Lower lobe of right lung (tissue), 2 donors: ENCODE results near the gene APBB1. TPM values are rescaled to one million over a fixed set of nuclear protein-coding genes. Genes with fewer than 3 reads are reported as not detected.
A peak's percentile ranks its signal among the peaks of the same experiment; 100 is the strongest.

Experiments
- ATAC-seq, 2 donors: fragments of 200-7000 bp; cut with Tn5 transposase; one replicate each; pipeline ENCODE4 v1.9.1; 2020 to 2022; ENCODE audit warnings: mild to moderate bottlenecking in 2 of 2, moderate library complexity in 2 of 2
- DNase-seq: peaks from one replicate; pipeline ENCODE4 v3.0.0-alpha.2; 2020
- H3K27ac ChIP-seq: fragments of 200-600 bp; one replicate; pipeline ENCODE4 v1.8.0; 2022
- H3K27me3 ChIP-seq: fragments of 200-600 bp; one replicate; pipeline ENCODE4 v1.8.0; 2022; ENCODE audit warnings: low read depth
- H3K36me3 ChIP-seq: fragments of 200-600 bp; one replicate; pipeline ENCODE4 v1.8.0; 2022; ENCODE audit warnings: mild to moderate bottlenecking
- H3K4me1 ChIP-seq: fragments of 200-600 bp; one replicate; pipeline ENCODE4 v1.8.0; 2022
- H3K4me3 ChIP-seq: fragments of 200-600 bp; one replicate; pipeline ENCODE4 v1.8.0; 2022; ENCODE audit warnings: mild to moderate bottlenecking
- H3K9me3 ChIP-seq: fragments of 200-600 bp; one replicate; pipeline ENCODE4 v1.8.0; 2022
- CTCF ChIP-seq: fragments of 200-600 bp; IDR thresholded peaks from one replicate; pipeline ENCODE4 v1.8.0; 2022; ENCODE audit warnings: antibody characterized with exemption, mild to moderate bottlenecking
- intact Hi-C: fragments of 100-400 bp; cut with DNase I; formaldehyde crosslinking; loops from one replicate; pipeline ENCODE4 v1.11.0; 2022
- total RNA-seq: library from RNA; stranded (reverse); fragmentation: NEBNext Ultra II Directional; extraction: Animal tissue kit (Norgen Biotek cat#: 25700); gene quantifications from one replicate; pipeline ENCODE4 v1.2.1, GENCODE V29; 2021
- donor health status: DM: no; HTN: yes; CAD: no; lungs with severe emphysema.

APBB1 gene
- total RNA-seq, 1 donor from 2014 or later, result 37.2 TPM

- intact Hi-C loops, result loop anchor here (5.0 kb wide), 1 partner anchor 65 kb away; no protein-coding TSS in a partner anchor
- H3K4me3 ChIP-seq, result no peak overlapping the region
- no peak for DNase-seq
- no peaks in the 10 kb centered on the region for H3K27me3 ChIP-seq
- peaks cover 16% of the 10 kb centered on the region for H3K4me1 ChIP-seq
- no peak for TF ChIP-seq CTCF
- peaks cover 2% of the 10 kb centered on the region for H3K36me3 ChIP-seq
- no peak for ATAC-seq
- H3K9me3 ChIP-seq, result no peaks in the 10 kb centered on the region
- H3K27ac ChIP-seq, result no peak overlapping the region
Observed at GRCh38 chr11:6442441-6442840, 23.5 kb upstream of the APBB1 start.

- no peak for ATAC-seq
- H3K4me3 ChIP-seq, result no peak within 1 kb of the TSS
- no peaks in the 10 kb centered on the region for H3K36me3 ChIP-seq
- no peak for TF ChIP-seq CTCF
- intact Hi-C loops, result loop anchor here (5.0 kb wide), 1 partner anchor 64 kb away; no protein-coding TSS in a partner anchor
- H3K9me3 ChIP-seq, result no peaks in the 10 kb centered on the region
- no peak within 1 kb of the TSS for H3K27ac ChIP-seq
- DNase-seq, result no peak
- H3K4me1 ChIP-seq, result peaks cover 16% of the 10 kb centered on the region
- no peaks in the 10 kb centered on the region for H3K27me3 ChIP-seq
Observed at GRCh38 chr11:6440906-6441358, 22.0 kb upstream of the APBB1 start, which contains the start of gene HPX. Gene HPX, minus strand, starts transcription at chr11:6440987. Its CDS starts 24 bp downstream, at chr11:6440963.

- no peak overlapping the region for H3K4me3 ChIP-seq
- DNase-seq (no peak), ATAC-seq (peak; percentile 48 to 70)
- no peaks in the 10 kb centered on the region for H3K9me3 ChIP-seq
- H3K27me3 ChIP-seq, result no peaks in the 10 kb centered on the region
- intact Hi-C loops, result no loop called here
- no peaks in the 10 kb centered on the region for H3K36me3 ChIP-seq
- H3K4me1 ChIP-seq, result peaks cover 16% of the 10 kb centered on the region
- peak; percentile 66 for TF ChIP-seq CTCF
- H3K27ac ChIP-seq, result no peak overlapping the region
Observed at GRCh38 chr11:6438979-6439571, 20.2 kb upstream of the APBB1 start.

- ATAC-seq, result peak; percentile 43 to 54
- TF ChIP-seq CTCF, result no peak
- Histone ChIP-seq H3K27ac (no peak overlapping the region), H3K4me3 (no peak overlapping the region), H3K36me3 (no peaks in the 10 kb centered on the region), H3K9me3 (no peaks in the 10 kb centered on the region), H3K4me1 (peaks cover 16% of the 10 kb centered on the region), H3K27me3 (no peaks in the 10 kb centered on the region)
- DNase-seq, result no peak
- intact Hi-C loops, result no loop called here
Observed at GRCh38 chr11:6437993-6438392, 19.1 kb upstream of the APBB1 start.

GRCh38 chr11:6437423-6437822, 18.5 kb upstream of the APBB1 start:
- Histone ChIP-seq H3K36me3 (no peaks in the 10 kb centered on the region), H3K4me1 (peaks cover 16% of the 10 kb centered on the region), H3K27me3 (no peaks in the 10 kb centered on the region), H3K27ac (no peak overlapping the region), H3K9me3 (no peaks in the 10 kb centered on the region), H3K4me3 (no peak overlapping the region)
- ATAC-seq (no peak), DNase-seq (no peak)
- intact Hi-C loops, result no loop called here
- no peak for TF ChIP-seq CTCF
